ENCODE data around the gene ACAD9. TPM values are rescaled to one million over a fixed set of nuclear protein-coding genes. Genes with fewer than 3 reads are reported as not detected.

ACAD9 gene
- total and polyA plus RNA-seq, 10 of the 15 experiments (the other 5 are each of a cell fraction or from before 2014, with no cell fraction given), result 12.7 to 63.1 (median 43.7) TPM

- no peak for TF ChIP-seq E2F4 (IDR thresholded peaks at IDR 0.05; ENCODE audit: low read depth, low read length)
- TF ChIP-seq POU2F2 (IDR thresholded peaks at IDR 0.05; ENCODE audit: borderline replicate concordance, low read depth, low read length), result no peak
- TF ChIP-seq CHD4 (IDR thresholded peaks at IDR 0.05), result no peak
- no peak for TF ChIP-seq SP1 (IDR thresholded peaks at IDR 0.05; ENCODE audit: low read depth, low read length)
- no peak for TF ChIP-seq NFYB (IDR thresholded peaks at IDR 0.05; ENCODE audit: insufficient read depth, low read depth, low read length)
- TF ChIP-seq POLR2A (IDR thresholded peaks at IDR 0.05; ENCODE audit: low read depth, low read length), result no peak
- TF ChIP-seq RCOR1 (conservative IDR thresholded peaks at IDR 0.05; ENCODE audit: low read depth, low read length), result no peak
- ATAC-seq, result no peak
- no peak for FAIRE-seq
- H3K9ac ChIP-seq (ENCODE audit: control insufficient read depth, insufficient read depth, low read length), result no peak overlapping the region
- no peaks in the 10 kb centered on the region for H4K20me1 ChIP-seq (ENCODE audit: control insufficient read depth, insufficient read depth)
- no peak overlapping the region for H3K27ac ChIP-seq (ENCODE audit: control insufficient read depth, insufficient read depth)
- H3K9me3 ChIP-seq (replicated peaks; ENCODE audit: control insufficient read depth, insufficient read depth, low read length), result no peaks in the 10 kb centered on the region
- H3K27me3 ChIP-seq (replicated peaks in 1 of 2; ENCODE audit: control insufficient read depth in 2 of 2, insufficient read depth in 2 of 2, low read length in 1 of 2), result no peaks in the 10 kb centered on the region
- no peaks in the 10 kb centered on the region for H3K4me1 ChIP-seq (ENCODE audit: control insufficient read depth, insufficient read depth, low read length)
- peaks cover 14 to 42% of the 10 kb centered on the region in 2 experiments for H3K36me3 ChIP-seq (ENCODE audit: control insufficient read depth in 2 of 2, insufficient read depth in 2 of 2, low read length in 1 of 2)
- POLR2A ChIA-PET, result no interaction called here
- H3K4me2 ChIP-seq (ENCODE audit: control insufficient read depth, insufficient read depth), result no peak overlapping the region
- no peak overlapping the region for H3K4me3 ChIP-seq
- intact Hi-C loops (cut with micrococcal nuclease; ENCODE audit: unreplicated experiment) (no loop called here), in situ Hi-C loops (cut with MboI) (no loop called here)
- DNase-seq (ENCODE audit: low read depth, low spot score), result no peak
- CTCF ChIA-PET, result interaction anchor here (1.1 kb wide), 1 partner anchor 20 kb away, joined by 3 read pairs; no protein-coding TSS in a partner anchor
- BruUV-seq (replicated peaks), result no TSS peak
- WGBS (ENCODE audit: insufficient coverage, insufficient replicate concordance, low lambda C conversion rate, missing lambda C conversion rate), result 82% methylated on average over 11 of the region's 11 CpGs
- H2AFZ ChIP-seq (ENCODE audit: control insufficient read depth, low read depth, low read length), result no peak overlapping the region
- SMC1A ChIA-PET (ENCODE audit: uncharacterized antibody, unreplicated experiment), result no interaction called here
- RAD21 ChIA-PET (ENCODE audit: unreplicated experiment), result no interaction called here
- H3K79me2 ChIP-seq (ENCODE audit: control insufficient read depth, insufficient read depth, low read length), result no peaks in the 10 kb centered on the region
Observed at GRCh38 chr3:128895843-128896697, 16.6 kb downstream of the ACAD9 start.

All from GM12878 (cell line).